GM23338 (cell line): ENCODE measurements around the gene CCDC97. TPM values are rescaled to one million over a fixed set of nuclear protein-coding genes. Genes with fewer than 3 reads are reported as not detected.
"Not testable (repeated sequence)": the region's sequence is repeated elsewhere in the genome, so short reads cannot be mapped to it uniquely, and the experiment has no call there.

Source experiments
- ATAC-seq: fragments of 200-7000 bp; cut with Tn5 transposase; 3 replicates; pipeline ENCODE4 v1.9.1; 2020
- DNase-seq: peaks from one replicate; pipeline ENCODE4 v3.0.0-alpha.2; 2015; ENCODE audit warnings: low spot score
- H2AFZ ChIP-seq: fragments of 200-600 bp; sonication (generic); 2 replicates; pipeline ENCODE4 v1.8.0; 2016; ENCODE audit warnings: antibody characterized with exemption, mild to moderate bottlenecking, moderate library complexity
- H3F3A ChIP-seq: fragments of 200-600 bp; sonication (generic); replicated peaks from 2 replicates; pipeline ENCODE4 v1.8.0; 2017; ENCODE audit warnings: antibody characterized with exemption, mixed run types, low read depth
- H3K27ac ChIP-seq: fragments of 200-600 bp; sonication (generic); 2 replicates; pipeline ENCODE4 v1.6.1; 2016; ENCODE audit warnings: low read depth
- H3K27me3 ChIP-seq: fragments of 200-600 bp; sonication (generic); 2 replicates; pipeline ENCODE4 v1.8.0; 2016; ENCODE audit warnings: mild to moderate bottlenecking, mixed run types, moderate library complexity; ENCODE audit not compliant: insufficient read depth
- H3K36me3 ChIP-seq: fragments of 200-600 bp; sonication (generic); 2 replicates; pipeline ENCODE4 v1.8.0; 2016; ENCODE audit warnings: mild to moderate bottlenecking; ENCODE audit not compliant: insufficient read depth
- H3K4me1 ChIP-seq: fragments of 200-600 bp; sonication (generic); 2 replicates; pipeline ENCODE4 v1.8.0; 2016; ENCODE audit warnings: mild to moderate bottlenecking, moderate library complexity; ENCODE audit not compliant: insufficient read depth
- H3K4me2 ChIP-seq: fragments of 200-600 bp; sonication (generic); 2 replicates; pipeline ENCODE4 v1.7.1; 2017; ENCODE audit warnings: mixed run types
- H3K4me3 ChIP-seq: fragments of 200-600 bp; sonication (generic); 2 replicates; pipeline ENCODE4 v1.6.1; 2016; ENCODE audit warnings: mixed run types
- H3K79me2 ChIP-seq: fragments of 200-600 bp; sonication (generic); replicated peaks from 2 replicates; pipeline ENCODE4 v1.8.0; 2017; ENCODE audit warnings: mild to moderate bottlenecking; ENCODE audit not compliant: insufficient read depth
- H3K9me2 ChIP-seq: fragments of 200-600 bp; sonication (generic); 2 replicates; pipeline ENCODE4 v1.8.0; 2017; ENCODE audit not compliant: insufficient read depth
- H4K20me1 ChIP-seq: fragments of 200-600 bp; sonication (generic); replicated peaks from 2 replicates; pipeline ENCODE4 v1.8.0; 2017; ENCODE audit warnings: mild to moderate bottlenecking; ENCODE audit not compliant: insufficient read depth
- H3K27ac Mint-ChIP-seq: 2 replicates; pipeline ENCODE4 v1.8.0; 2020; ENCODE audit warnings: inconsistent platforms, mild to moderate bottlenecking, moderate library complexity, mixed read lengths
- H3K27me3 Mint-ChIP-seq: 3 replicates; pipeline ENCODE4 v1.8.0; 2022; ENCODE audit warnings: low read depth, mild to moderate bottlenecking, moderate library complexity, mixed read lengths, inconsistent platforms; ENCODE audit not compliant: insufficient read depth, poor library complexity
- H3K36me3 Mint-ChIP-seq: 3 replicates; pipeline ENCODE4 v1.8.0; 2021; ENCODE audit warnings: low read depth, mild to moderate bottlenecking, inconsistent platforms, moderate library complexity, mixed read lengths
- H3K4me1 Mint-ChIP-seq: 3 replicates; pipeline ENCODE4 v1.8.0; 2020; ENCODE audit warnings: mild to moderate bottlenecking, inconsistent platforms, mixed read lengths
- H3K4me3 Mint-ChIP-seq: 3 replicates; pipeline ENCODE4 v1.8.0; 2021; ENCODE audit warnings: moderate library complexity, mild to moderate bottlenecking, inconsistent platforms, mixed read lengths
- H3K9me3 Mint-ChIP-seq: 3 replicates; pipeline ENCODE4 v1.8.0; 2020; ENCODE audit warnings: moderate library complexity, mild to moderate bottlenecking, inconsistent platforms, mixed read lengths
- STAT1 ChIP-seq: IDR thresholded peaks from one replicate; pipeline ENCODE4 v1.6.1; 2016; ENCODE audit warnings: antibody characterized with exemption; ENCODE audit not compliant: unreplicated experiment
- polyA plus RNA-seq: library from polyadenylated mRNA; unstranded; fragments of >200 nt; fragmentation: Nextera tagmentation; extraction: Ambion mirVana; gene quantifications from 2 replicates; pipeline ENCODE4 v1.2.1, GENCODE V29; 2016
- total RNA-seq: library from RNA; depleted of rRNA; stranded (reverse); fragments of >200 nt; shearing (Covaris generic); gene quantifications from 2 replicates; pipeline ENCODE4 v1.2.3, GENCODE V29; 2014
- TF ChIP-seq, protein P1 (sequence below): fragments of 250-450 bp; sonication (Bioruptor Pico); IDR thresholded peaks from 2 replicates; pipeline ENCODE4 v1.5.0; 2020; ENCODE audit warnings: mild to moderate bottlenecking, moderate library complexity

The CCDC97 gene
- total and polyA plus RNA-seq, 2 experiments from 2014 or later = 8.0 to 11.0 TPM

DNA sequence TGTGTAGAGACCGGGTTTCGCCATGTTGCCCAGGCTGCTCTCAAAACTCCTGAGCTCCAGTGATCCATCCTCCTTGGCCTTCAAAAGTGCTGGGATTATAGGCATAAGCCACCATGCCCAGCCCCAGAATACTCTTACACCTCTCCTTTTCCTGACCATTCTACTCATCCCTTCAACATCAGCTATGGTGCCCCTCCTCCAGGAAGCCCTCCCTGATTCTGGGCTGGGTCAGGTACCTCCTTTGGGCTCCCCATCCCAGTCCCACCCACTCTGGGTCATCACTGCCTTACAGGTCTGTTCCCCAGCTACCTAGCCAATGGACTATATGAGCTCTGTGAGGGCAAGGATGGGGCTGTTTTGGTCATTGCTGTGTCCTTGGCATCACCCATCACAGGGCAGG lies 34.2 kb downstream of the CCDC97 start:
- no peak for DNase-seq
- H3K4me1 Mint-ChIP-seq = no peaks in the 10 kb centered on the region
- Histone ChIP-seq H3K27me3 (no peaks in the 10 kb centered on the region), H3K4me3 (no peak overlapping the region), H3K36me3 (no peaks in the 10 kb centered on the region), H3K27ac (no peak overlapping the region), H3K9me2 (no peaks in the 10 kb centered on the region), H3K4me1 (no peaks in the 10 kb centered on the region), H3K4me2 (no peak overlapping the region), H4K20me1 (no peaks in the 10 kb centered on the region), H3K79me2 (no peaks in the 10 kb centered on the region), H3F3A (no peaks in the 10 kb centered on the region), H2AFZ (no peak overlapping the region)
- peaks cover 7% of the 10 kb centered on the region for H3K27me3 Mint-ChIP-seq
- no peak overlapping the region for H3K27ac Mint-ChIP-seq
- TF ChIP-seq, protein P1, sequence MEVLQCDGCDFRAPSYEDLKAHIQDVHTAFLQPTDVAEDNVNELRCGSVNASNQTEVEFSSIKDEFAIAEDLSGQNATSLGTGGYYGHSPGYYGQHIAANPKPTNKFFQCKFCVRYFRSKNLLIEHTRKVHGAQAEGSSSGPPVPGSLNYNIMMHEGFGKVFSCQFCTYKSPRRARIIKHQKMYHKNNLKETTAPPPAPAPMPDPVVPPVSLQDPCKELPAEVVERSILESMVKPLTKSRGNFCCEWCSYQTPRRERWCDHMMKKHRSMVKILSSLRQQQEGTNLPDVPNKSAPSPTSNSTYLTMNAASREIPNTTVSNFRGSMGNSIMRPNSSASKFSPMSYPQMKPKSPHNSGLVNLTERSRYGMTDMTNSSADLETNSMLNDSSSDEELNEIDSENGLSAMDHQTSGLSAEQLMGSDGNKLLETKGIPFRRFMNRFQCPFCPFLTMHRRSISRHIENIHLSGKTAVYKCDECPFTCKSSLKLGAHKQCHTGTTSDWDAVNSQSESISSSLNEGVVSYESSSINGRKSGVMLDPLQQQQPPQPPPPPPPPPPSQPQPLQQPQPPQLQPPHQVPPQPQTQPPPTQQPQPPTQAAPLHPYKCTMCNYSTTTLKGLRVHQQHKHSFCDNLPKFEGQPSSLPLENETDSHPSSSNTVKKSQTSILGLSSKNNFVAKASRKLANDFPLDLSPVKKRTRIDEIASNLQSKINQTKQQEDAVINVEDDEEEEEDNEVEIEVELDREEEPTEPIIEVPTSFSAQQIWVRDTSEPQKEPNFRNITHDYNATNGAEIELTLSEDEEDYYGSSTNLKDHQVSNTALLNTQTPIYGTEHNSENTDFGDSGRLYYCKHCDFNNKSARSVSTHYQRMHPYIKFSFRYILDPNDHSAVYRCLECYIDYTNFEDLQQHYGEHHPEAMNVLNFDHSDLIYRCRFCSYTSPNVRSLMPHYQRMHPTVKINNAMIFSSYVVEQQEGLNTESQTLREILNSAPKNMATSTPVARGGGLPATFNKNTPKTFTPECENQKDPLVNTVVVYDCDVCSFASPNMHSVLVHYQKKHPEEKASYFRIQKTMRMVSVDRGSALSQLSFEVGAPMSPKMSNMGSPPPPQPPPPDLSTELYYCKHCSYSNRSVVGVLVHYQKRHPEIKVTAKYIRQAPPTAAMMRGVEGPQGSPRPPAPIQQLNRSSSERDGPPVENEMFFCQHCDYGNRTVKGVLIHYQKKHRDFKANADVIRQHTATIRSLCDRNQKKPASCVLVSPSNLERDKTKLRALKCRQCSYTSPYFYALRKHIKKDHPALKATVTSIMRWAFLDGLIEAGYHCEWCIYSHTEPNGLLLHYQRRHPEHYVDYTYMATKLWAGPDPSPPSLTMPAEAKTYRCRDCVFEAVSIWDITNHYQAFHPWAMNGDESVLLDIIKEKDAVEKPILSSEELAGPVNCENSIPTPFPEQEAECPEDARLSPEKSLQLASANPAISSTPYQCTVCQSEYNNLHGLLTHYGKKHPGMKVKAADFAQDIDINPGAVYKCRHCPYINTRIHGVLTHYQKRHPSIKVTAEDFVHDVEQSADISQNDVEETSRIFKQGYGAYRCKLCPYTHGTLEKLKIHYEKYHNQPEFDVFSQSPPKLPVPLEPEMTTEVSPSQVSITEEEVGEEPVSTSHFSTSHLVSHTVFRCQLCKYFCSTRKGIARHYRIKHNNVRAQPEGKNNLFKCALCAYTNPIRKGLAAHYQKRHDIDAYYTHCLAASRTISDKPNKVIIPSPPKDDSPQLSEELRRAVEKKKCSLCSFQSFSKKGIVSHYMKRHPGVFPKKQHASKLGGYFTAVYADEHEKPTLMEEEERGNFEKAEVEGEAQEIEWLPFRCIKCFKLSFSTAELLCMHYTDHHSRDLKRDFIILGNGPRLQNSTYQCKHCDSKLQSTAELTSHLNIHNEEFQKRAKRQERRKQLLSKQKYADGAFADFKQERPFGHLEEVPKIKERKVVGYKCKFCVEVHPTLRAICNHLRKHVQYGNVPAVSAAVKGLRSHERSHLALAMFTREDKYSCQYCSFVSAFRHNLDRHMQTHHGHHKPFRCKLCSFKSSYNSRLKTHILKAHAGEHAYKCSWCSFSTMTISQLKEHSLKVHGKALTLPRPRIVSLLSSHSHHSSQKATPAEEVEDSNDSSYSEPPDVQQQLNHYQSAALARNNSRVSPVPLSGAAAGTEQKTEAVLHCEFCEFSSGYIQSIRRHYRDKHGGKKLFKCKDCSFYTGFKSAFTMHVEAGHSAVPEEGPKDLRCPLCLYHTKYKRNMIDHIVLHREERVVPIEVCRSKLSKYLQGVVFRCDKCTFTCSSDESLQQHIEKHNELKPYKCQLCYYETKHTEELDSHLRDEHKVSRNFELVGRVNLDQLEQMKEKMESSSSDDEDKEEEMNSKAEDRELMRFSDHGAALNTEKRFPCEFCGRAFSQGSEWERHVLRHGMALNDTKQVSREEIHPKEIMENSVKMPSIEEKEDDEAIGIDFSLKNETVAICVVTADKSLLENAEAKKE (CRISPR knock-in tag) = no peak
- no peak for TF ChIP-seq STAT1
- no peak overlapping the region for H3K4me3 Mint-ChIP-seq
- no peak for ATAC-seq
- H3K9me3 Mint-ChIP-seq = no peaks in the 10 kb centered on the region
- H3K36me3 Mint-ChIP-seq = peaks cover 2% of the 10 kb centered on the region; the same call in 1 of the 3 replicates

GRCh38 chr19:41346916-41347315 lies 36.9 kb downstream of the CCDC97 start:
- H3K4me1 Mint-ChIP-seq, DNase-seq: not testable (repeated sequence)

More at GRCh38 chr19:41346916-41347315, 36.9 kb downstream of the CCDC97 start:
- H3K4me1 ChIP-seq, H3K79me2 ChIP-seq, H3K4me2 ChIP-seq, H3K36me3 ChIP-seq, H4K20me1 ChIP-seq, H3K9me3 Mint-ChIP-seq, H3F3A ChIP-seq, H2AFZ ChIP-seq, H3K4me3 Mint-ChIP-seq, H3K27ac Mint-ChIP-seq, H3K4me3 ChIP-seq, H3K9me2 ChIP-seq, ATAC-seq, H3K27ac ChIP-seq, H3K36me3 Mint-ChIP-seq: not testable (repeated sequence)
- H3K27me3 Mint-ChIP-seq = peaks cover 27% of the 10 kb centered on the region
- peaks cover 25% of the 10 kb centered on the region for H3K27me3 ChIP-seq
